ENCODE results near the gene TUBGCP3. TPM values are rescaled to one million over a fixed set of nuclear protein-coding genes. Genes with fewer than 3 reads are reported as not detected.

The TUBGCP3 gene
- total RNA-seq, 1 donor from 2014 or later, result 36.6 TPM

DNA sequence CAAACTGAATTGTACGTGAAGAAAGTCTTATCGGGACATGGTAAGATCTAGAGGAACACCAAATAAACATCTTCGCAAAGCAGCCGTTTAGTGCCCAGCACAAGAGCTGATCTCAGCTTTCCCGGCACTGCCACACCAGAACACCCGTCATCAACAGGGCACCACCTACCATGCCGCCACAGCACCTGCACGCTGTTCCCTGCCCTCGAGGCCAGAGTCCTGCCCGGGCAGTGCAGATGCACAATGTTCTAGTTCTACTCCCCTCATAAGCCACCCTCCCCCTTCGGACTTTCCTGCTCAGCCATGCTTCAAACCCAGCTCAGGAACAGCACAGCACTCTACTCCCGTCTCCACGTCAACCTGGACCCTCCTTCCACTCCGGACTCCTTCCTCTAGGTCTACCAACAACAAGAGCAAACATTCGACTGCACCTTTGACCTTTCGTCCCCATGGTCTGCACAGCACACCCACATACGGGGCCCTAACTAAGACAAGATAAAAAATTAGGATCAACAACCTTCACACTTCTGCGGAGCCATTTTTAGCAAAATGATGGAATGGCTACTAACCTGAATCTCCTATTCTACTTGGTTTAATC is 25.1 kb downstream of the TUBGCP3 start:
- no peaks in the 10 kb centered on the region for H3K36me3 Mint-ChIP-seq (ENCODE audit: unreplicated experiment)
- H3K27me3 Mint-ChIP-seq (ENCODE audit: unreplicated experiment), result no peaks in the 10 kb centered on the region
- TF ChIP-seq, protein P1, sequence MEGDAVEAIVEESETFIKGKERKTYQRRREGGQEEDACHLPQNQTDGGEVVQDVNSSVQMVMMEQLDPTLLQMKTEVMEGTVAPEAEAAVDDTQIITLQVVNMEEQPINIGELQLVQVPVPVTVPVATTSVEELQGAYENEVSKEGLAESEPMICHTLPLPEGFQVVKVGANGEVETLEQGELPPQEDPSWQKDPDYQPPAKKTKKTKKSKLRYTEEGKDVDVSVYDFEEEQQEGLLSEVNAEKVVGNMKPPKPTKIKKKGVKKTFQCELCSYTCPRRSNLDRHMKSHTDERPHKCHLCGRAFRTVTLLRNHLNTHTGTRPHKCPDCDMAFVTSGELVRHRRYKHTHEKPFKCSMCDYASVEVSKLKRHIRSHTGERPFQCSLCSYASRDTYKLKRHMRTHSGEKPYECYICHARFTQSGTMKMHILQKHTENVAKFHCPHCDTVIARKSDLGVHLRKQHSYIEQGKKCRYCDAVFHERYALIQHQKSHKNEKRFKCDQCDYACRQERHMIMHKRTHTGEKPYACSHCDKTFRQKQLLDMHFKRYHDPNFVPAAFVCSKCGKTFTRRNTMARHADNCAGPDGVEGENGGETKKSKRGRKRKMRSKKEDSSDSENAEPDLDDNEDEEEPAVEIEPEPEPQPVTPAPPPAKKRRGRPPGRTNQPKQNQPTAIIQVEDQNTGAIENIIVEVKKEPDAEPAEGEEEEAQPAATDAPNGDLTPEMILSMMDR (IDR thresholded peaks at IDR 0.05; ENCODE audit: partially characterized antibody, unreplicated experiment), result no peak
- peaks cover 4% of the 10 kb centered on the region for H3K4me1 Mint-ChIP-seq (ENCODE audit: low read depth, unreplicated experiment)
- DNase-seq, result no peak
- H3K9me3 Mint-ChIP-seq (ENCODE audit: unreplicated experiment), result peaks cover 6% of the 10 kb centered on the region
- no peak overlapping the region for H3K27ac Mint-ChIP-seq (ENCODE audit: unreplicated experiment)
- H3K4me3 Mint-ChIP-seq (ENCODE audit: unreplicated experiment), result no peak overlapping the region

DNA sequence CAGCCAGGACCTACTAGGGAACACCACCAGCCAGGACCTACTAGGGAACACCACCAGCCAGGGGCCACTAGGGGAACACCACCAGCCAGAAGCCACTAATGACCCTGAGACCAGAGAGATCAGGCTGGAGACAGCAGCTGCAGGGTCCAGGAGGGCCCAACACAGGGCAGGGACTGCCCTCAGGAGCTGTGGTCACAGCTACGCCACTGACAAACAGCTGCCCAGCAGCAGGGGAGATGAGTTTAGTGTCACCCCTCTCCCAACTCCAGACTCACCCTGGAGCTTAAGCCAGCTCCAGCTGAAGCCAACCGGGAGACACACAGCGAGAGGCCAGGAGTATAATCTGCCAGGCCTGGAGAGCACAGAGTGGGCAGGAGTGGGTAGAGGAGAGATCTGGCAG is 25.7 kb downstream of the TUBGCP3 start:
- Mint-ChIP-seq H3K27ac (ENCODE audit: unreplicated experiment) (no peak overlapping the region), H3K4me1 (ENCODE audit: low read depth, unreplicated experiment) (peaks cover 7% of the 10 kb centered on the region), H3K27me3 (ENCODE audit: unreplicated experiment) (no peaks in the 10 kb centered on the region), H3K36me3 (ENCODE audit: unreplicated experiment) (no peaks in the 10 kb centered on the region), H3K4me3 (ENCODE audit: unreplicated experiment) (no peak overlapping the region), H3K9me3 (ENCODE audit: unreplicated experiment) (peaks cover 6% of the 10 kb centered on the region)
- no peak for DNase-seq
- TF ChIP-seq, protein P1 (IDR thresholded peaks at IDR 0.05; ENCODE audit: partially characterized antibody, unreplicated experiment), result no peak

DNA sequence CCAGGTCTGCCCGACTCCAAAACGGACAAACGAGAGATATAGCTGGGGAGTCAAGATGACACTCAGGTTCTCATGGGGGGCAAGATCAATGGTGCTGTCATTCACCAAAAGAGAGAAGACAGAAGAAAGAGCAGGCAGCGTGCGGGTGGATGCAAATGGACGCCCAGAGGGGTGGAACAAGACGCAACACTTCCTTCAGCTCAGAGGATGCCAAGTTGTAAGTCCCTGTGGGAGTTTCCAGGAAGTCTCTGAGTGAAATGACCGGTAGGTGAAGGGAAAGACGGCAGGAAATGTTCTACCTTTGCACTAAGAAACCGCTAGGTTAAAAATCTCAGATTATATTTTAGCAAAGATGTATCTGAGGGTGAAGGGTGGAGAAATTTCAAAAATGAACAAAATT is 26.5 kb downstream of the TUBGCP3 start:
- peak overlapping the region; percentile 10 for H3K27ac Mint-ChIP-seq (ENCODE audit: unreplicated experiment)
- peaks cover 6% of the 10 kb centered on the region for H3K9me3 Mint-ChIP-seq (ENCODE audit: unreplicated experiment)
- H3K27me3 Mint-ChIP-seq (ENCODE audit: unreplicated experiment), result no peaks in the 10 kb centered on the region
- no peak overlapping the region for H3K4me3 Mint-ChIP-seq (ENCODE audit: unreplicated experiment)
- DNase-seq, result no peak
- no peaks in the 10 kb centered on the region for H3K36me3 Mint-ChIP-seq (ENCODE audit: unreplicated experiment)
- TF ChIP-seq, protein P1 (IDR thresholded peaks at IDR 0.05; ENCODE audit: partially characterized antibody, unreplicated experiment), result no peak
- H3K4me1 Mint-ChIP-seq (ENCODE audit: low read depth, unreplicated experiment), result peaks cover 7% of the 10 kb centered on the region

DNA sequence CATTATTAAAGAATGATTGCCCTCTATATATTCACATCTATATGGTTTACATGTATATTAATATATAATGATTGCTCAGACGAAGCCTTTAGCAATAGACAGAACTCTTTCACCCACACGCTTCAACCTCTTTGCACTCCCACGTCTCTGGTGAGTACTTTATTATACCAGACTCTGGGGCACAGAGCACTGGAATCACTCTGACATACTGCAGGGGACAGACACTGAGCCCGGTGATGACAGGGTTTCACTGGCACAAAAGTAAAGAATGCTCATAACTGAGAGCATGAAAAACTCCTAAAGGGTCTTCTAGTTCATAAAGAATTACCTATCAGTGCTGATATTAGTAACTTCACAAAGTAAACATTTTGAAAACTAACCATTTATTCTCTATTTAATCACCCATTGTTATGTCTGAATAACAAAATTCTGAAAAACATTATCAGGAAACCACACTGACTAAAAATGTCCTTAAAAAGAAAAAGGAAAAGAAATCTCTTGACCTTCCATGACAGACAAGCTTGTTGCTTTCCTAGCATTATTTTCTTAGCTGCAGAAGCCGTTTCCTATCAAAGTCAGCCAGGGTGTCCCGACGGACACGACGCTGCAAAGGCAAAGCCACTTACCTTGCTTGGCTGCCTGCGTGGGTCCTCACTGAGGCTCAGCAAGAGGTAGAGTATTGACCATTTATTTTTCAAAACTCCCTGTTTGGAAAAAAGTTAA is 29.1 kb downstream of the TUBGCP3 start:
- DNase-seq, result no peak
- H3K27ac Mint-ChIP-seq (ENCODE audit: unreplicated experiment), result no peak overlapping the region
- H3K4me1 Mint-ChIP-seq (ENCODE audit: low read depth, unreplicated experiment), result peaks cover 9% of the 10 kb centered on the region
- H3K9me3 Mint-ChIP-seq (ENCODE audit: unreplicated experiment), result peaks cover 6% of the 10 kb centered on the region
- H3K27me3 Mint-ChIP-seq (ENCODE audit: unreplicated experiment), result no peaks in the 10 kb centered on the region
- H3K36me3 Mint-ChIP-seq (ENCODE audit: unreplicated experiment), result no peaks in the 10 kb centered on the region
- H3K4me3 Mint-ChIP-seq (ENCODE audit: unreplicated experiment), result no peak overlapping the region
- TF ChIP-seq, protein P1 (IDR thresholded peaks at IDR 0.05; ENCODE audit: partially characterized antibody, unreplicated experiment), result no peak

DNA sequence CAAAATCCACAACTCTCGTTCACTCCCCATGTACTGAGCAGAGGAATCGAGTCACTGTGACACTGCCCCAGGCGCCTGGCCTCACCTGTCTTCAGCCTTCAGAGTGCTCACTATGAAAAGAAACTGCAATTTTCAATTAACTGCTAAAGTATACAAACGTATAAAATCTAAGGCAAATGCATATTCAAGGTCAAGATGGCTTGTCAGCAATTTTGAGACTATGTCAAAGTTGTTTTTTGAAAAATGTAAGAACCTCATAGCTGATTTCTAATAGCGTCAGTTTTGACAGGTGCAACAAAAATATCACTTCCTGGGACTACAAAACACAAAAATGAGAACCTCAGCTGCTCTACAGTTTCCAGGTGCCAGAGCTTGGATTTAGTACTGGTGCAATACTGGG is 31.4 kb downstream of the TUBGCP3 start:
- no peaks in the 10 kb centered on the region for H3K36me3 Mint-ChIP-seq (ENCODE audit: unreplicated experiment)
- H3K4me3 Mint-ChIP-seq (ENCODE audit: unreplicated experiment), result no peak overlapping the region
- peaks cover 8% of the 10 kb centered on the region for H3K9me3 Mint-ChIP-seq (ENCODE audit: unreplicated experiment)

More for the DNA sequence above, 31.4 kb downstream of the TUBGCP3 start:
- no peak for DNase-seq
- TF ChIP-seq, protein P1 (IDR thresholded peaks at IDR 0.05; ENCODE audit: partially characterized antibody, unreplicated experiment), result no peak
- H3K27me3 Mint-ChIP-seq (ENCODE audit: unreplicated experiment), result peaks cover 2% of the 10 kb centered on the region
- no peak overlapping the region for H3K27ac Mint-ChIP-seq (ENCODE audit: unreplicated experiment)
- peaks cover 9% of the 10 kb centered on the region for H3K4me1 Mint-ChIP-seq (ENCODE audit: low read depth, unreplicated experiment)
